Peyer's patch (tissue), 4 donors: ENCODE data around the gene ANO7. TPM values are rescaled to one million over a fixed set of nuclear protein-coding genes. Genes with fewer than 3 reads are reported as not detected.

Experiments used
- DNase-seq, 3 donors: peaks; one replicate each; pipeline ENCODE4 v3.0.0-alpha.2; 2017 to 2019
- H3K27ac ChIP-seq, 4 donors: fragments of 200-600 bp; sonication (generic); one replicate each; pipeline ENCODE4 v1.5.1; 2016 to 2019
- H3K27me3 ChIP-seq, 2 donors: fragments of 200-600 bp; sonication (generic); one replicate each; pipeline ENCODE4 v1.5.1; 2019
- H3K36me3 ChIP-seq, 3 donors: fragments of 200-600 bp; sonication (generic); one replicate each; pipeline ENCODE4 v1.5.1; 2016 to 2019
- H3K4me1 ChIP-seq, 4 donors: fragments of 200-600 bp; sonication (generic); one replicate each; pipeline ENCODE4 v1.5.1; 2016 to 2019
- H3K4me3 ChIP-seq, 4 donors: fragments of 200-600 bp; sonication (generic); 1 replicate in 3 of 4; 2 replicates in 1 of 4; pipeline ENCODE4 v1.5.1; 2016 to 2019; ENCODE audit warnings: mild to moderate bottlenecking in 1 of 4
- H3K9me3 ChIP-seq, 4 donors: fragments of 200-600 bp; sonication (generic); one replicate each; pipeline ENCODE4 v1.5.1; 2016 to 2019; ENCODE audit warnings: mild to moderate bottlenecking in 1 of 4
- POLR2A ChIP-seq, 2 donors: fragments of 450-650 bp; IDR thresholded peaks; one replicate each; pipeline ENCODE4 v1.5.1; 2017; ENCODE audit warnings: antibody characterized with exemption in 2 of 2, mild to moderate bottlenecking in 2 of 2, moderate library complexity in 2 of 2
- total RNA-seq, 4 donors: library from RNA; depleted of rRNA; stranded (reverse); fragments of >200 nt; gene quantifications; one replicate each; pipeline ENCODE4 v1.1.0, GENCODE V29; 2016
- TF ChIP-seq, protein P1 (sequence below), 6 experiments: fragments of 450-650 bp in 4 of 6; fragments of 200-600 bp in 2 of 6; sonication (generic) in 1 of 6; IDR thresholded peaks; one replicate each; pipeline ENCODE4 v1.5.1; 2017 to 2019; ENCODE audit warnings: antibody characterized with exemption in 6 of 6, mild to moderate bottlenecking in 3 of 6, moderate library complexity in 1 of 6

ANO7 gene
- total RNA-seq, 4 donors from 2014 or later: 89.1 to 188 (median 102) TPM

DNA sequence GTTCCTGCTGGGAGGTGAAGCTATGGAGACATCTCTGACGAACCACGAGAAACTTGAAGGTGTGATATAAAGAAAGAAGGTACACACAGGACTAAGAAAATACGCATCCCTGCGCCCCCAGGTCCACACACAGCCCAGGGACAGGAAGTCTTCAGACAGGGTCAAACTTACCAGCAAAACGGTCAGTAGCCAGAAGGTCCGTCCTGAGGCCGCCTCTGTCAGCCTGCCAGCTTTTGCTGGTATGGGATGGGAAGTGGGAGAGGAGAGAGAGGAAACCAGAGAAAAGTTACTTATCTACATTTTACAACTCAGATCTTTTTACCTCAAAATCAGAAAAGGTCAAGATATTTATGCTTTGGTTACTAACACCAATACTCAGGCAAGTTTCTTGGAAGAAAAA, 79.8 kb downstream of the ANO7 start:
- H3K36me3 ChIP-seq: peaks cover 0 to 56% (median 0%) of the 10 kb centered on the region in 3 donors
- no peak overlapping the region for H3K4me3 ChIP-seq
- no peaks in the 10 kb centered on the region for H3K27me3 ChIP-seq
- H3K27ac ChIP-seq: no peak overlapping the region
- H3K4me1 ChIP-seq: peaks cover 0 to 24% (median 5%) of the 10 kb centered on the region in 4 donors
- no peaks in the 10 kb centered on the region for H3K9me3 ChIP-seq
- TF ChIP-seq, protein P1, sequence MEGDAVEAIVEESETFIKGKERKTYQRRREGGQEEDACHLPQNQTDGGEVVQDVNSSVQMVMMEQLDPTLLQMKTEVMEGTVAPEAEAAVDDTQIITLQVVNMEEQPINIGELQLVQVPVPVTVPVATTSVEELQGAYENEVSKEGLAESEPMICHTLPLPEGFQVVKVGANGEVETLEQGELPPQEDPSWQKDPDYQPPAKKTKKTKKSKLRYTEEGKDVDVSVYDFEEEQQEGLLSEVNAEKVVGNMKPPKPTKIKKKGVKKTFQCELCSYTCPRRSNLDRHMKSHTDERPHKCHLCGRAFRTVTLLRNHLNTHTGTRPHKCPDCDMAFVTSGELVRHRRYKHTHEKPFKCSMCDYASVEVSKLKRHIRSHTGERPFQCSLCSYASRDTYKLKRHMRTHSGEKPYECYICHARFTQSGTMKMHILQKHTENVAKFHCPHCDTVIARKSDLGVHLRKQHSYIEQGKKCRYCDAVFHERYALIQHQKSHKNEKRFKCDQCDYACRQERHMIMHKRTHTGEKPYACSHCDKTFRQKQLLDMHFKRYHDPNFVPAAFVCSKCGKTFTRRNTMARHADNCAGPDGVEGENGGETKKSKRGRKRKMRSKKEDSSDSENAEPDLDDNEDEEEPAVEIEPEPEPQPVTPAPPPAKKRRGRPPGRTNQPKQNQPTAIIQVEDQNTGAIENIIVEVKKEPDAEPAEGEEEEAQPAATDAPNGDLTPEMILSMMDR (IDR thresholded peaks at IDR 0.05): no peak
- TF ChIP-seq POLR2A (IDR thresholded peaks at IDR 0.05): no peak
- DNase-seq: no peak

DNA sequence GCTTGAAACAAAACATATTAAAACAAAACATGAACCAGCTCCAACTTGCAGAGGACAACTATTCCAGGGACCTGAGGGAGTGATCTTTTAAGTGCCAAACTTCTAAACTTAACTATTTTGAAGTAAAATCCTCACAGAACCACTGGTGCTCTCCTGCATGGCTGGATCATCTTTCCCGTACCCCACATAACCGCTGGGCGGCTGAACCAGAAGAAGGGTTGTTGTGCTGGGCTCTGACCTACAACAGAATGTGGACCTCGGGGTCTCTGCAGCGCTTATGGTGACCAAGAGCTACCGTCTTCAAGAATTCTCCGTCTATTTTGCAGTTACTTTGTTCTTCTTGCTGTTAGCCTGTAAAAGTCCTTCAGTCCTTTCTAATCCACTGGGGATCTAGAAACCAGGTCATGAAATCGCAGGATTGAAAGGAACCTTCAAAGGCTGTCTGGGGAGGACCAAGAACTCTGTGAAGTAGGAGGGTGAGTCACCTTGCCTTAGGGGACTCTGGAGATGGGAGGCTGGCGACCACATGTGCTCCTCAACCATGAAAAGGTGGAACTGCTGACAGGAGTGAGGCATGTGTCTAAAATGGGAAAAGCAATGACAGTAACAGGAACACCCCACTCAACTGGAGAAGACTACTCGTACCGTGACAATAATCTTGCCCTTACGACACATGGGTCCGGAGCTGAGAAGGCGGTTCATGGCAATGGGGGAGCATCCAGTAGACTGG, 80.4 kb downstream of the ANO7 start:
- Histone ChIP-seq H3K4me1 (peaks cover 0 to 28% (median 5%) of the 10 kb centered on the region in 4 donors), H3K9me3 (no peaks in the 10 kb centered on the region), H3K36me3 (peaks cover 0 to 50% (median 0%) of the 10 kb centered on the region in 3 donors), H3K27ac (no peak overlapping the region), H3K27me3 (no peaks in the 10 kb centered on the region), H3K4me3 (no peak overlapping the region)
- TF ChIP-seq POLR2A (IDR thresholded peaks at IDR 0.05): no peak
- TF ChIP-seq, protein P1 (IDR thresholded peaks at IDR 0.05): no peak
- no peak for DNase-seq

DNA sequence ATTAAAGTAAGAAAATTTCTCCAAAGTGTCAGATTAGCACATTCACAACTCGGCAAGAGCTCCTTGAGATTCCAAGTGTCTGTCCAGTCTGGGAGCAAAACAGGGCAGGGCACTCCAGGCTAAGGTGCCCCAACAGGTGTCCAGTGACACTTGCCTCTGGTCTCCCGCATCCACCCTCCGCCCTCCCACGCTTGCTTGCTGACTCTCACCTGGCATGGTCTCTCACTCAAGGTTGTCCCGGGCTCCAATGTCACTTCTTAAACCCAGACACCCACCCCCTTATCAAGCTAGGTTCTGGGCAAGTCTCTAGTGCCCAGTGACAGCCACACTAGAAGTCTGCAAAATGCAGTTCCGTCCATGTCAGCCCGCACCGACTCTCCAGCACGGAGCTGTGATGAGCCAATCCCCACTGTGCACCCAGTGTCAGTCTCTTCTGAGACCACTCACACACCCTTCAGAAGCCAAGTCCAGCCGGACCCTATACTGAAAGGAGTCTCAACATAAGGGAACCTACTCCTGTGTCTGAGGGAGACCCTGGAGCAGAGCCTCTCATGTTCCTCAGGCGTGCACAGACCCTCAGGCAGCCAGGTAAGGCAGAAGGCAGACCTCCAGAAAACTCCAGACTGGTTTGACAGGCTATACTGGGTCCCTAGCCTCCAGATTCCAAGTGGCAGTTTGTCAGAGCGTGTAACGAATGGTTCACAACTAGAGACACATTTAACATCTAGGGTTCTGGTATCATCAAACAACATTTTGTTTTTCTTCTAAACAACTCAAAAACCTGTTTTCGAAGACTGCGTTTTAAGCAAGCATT, 81.4 kb downstream of the ANO7 start:
- no peaks in the 10 kb centered on the region for H3K9me3 ChIP-seq
- peaks cover 0 to 28% (median 5%) of the 10 kb centered on the region in 4 donors for H3K4me1 ChIP-seq
- no peaks in the 10 kb centered on the region for H3K27me3 ChIP-seq
- peaks cover 0 to 40% (median 0%) of the 10 kb centered on the region in 3 donors for H3K36me3 ChIP-seq
- no peak overlapping the region for H3K27ac ChIP-seq
- DNase-seq: no peak
- H3K4me3 ChIP-seq: no peak overlapping the region
- no peak for TF ChIP-seq POLR2A (IDR thresholded peaks at IDR 0.05)
- TF ChIP-seq, protein P1 (IDR thresholded peaks at IDR 0.05): no peak

DNA sequence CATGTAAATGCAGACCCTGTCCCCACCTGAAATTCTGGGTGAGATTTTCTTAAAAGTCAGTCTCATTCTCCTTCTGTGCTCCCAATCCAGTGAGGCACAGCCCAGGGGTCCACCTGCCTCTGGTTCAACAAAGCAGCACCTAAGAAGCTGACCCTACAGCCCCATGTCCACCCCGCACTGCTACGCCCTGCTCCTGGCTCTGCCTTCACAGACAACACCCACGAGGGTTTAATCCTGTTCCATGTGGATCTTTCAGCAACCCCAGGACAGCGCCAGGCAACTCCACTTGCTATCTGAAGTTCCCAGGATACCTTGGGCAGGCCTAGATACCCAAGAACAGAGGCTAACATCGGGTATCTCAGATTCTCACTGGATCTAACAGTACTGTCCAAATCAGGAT, 82.1 kb downstream of the ANO7 start:
- Histone ChIP-seq H3K9me3 (no peaks in the 10 kb centered on the region), H3K4me3 (peak overlapping the region in 1 of 4 donors; percentile 100), H3K4me1 (peaks cover 0 to 28% (median 5%) of the 10 kb centered on the region in 4 donors), H3K36me3 (peaks cover 0 to 34% (median 0%) of the 10 kb centered on the region in 3 donors), H3K27ac (no peak overlapping the region), H3K27me3 (no peaks in the 10 kb centered on the region)
- TF ChIP-seq, protein P1 (IDR thresholded peaks at IDR 0.05): no peak
- TF ChIP-seq POLR2A (IDR thresholded peaks at IDR 0.05): no peak
- DNase-seq: no peak

DNA sequence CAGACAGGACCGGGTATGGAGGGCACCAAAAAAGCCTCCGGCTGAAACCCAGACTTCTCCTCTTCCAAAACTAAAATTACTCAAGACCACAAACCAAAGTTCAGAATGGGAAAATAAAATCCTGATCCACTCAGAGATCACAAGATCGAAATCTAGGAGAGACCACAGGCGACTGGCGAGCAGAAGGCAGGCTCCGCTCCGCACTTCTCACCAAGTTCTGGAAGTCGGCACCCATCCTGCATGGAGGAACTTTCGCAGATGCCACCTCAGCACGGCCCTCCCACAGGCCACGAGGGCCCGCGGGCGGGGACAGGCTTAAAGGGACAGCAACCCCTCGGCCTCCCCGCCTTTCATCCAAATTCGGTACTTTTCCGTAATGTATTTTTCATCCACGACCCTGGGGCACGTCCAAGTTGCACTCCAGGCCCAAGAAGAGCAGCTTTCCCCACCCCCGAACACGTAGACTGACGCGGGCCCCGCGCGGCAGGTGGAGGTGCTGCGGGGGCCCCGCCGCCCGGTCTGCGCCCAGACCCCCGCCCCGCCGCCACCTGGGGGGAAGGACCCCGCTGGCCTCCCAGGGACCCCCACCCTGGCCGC, 83.3 kb downstream of the ANO7 start:
- H3K27me3 ChIP-seq: no peaks in the 10 kb centered on the region
- peak overlapping the region; percentile 83 to 95 (median 88) for H3K27ac ChIP-seq
- peak; percentile 75 to 91 (median 85) for DNase-seq
- TF ChIP-seq, protein P1 (IDR thresholded peaks at IDR 0.05): no peak
- TF ChIP-seq POLR2A (IDR thresholded peaks at IDR 0.05): no peak
- peaks cover 0 to 21% (median 0%) of the 10 kb centered on the region in 3 donors for H3K36me3 ChIP-seq
- H3K9me3 ChIP-seq: no peaks in the 10 kb centered on the region
- peaks cover 0 to 28% (median 5%) of the 10 kb centered on the region in 4 donors for H3K4me1 ChIP-seq
- peak overlapping the region; percentile 86 to 100 (median 96) for H3K4me3 ChIP-seq
